ENCODE data around the gene SLC2A14.
"Not testable (repeated sequence)": the region's sequence is repeated elsewhere in the genome, so short reads cannot be mapped to it uniquely, and the experiment has no call there.

SLC2A14 gene

GRCh38 chr12:7837366-7837765 lies 35.3 kb downstream of the SLC2A14 start:
- Histone ChIP-seq H3K9me3 (ENCODE audit: low read length) (no peaks in the 10 kb centered on the region), H3K36me3 (ENCODE audit: insufficient read depth, low read length) (no peaks in the 10 kb centered on the region), H2AFZ (ENCODE audit: low read depth, low read length) (no peak overlapping the region), H3K27me3 (ENCODE audit: insufficient read depth, low read length) (no peaks in the 10 kb centered on the region), H3K4me3 (ENCODE audit: low read length) (no peak overlapping the region), H3K4me1 (ENCODE audit: insufficient read depth, low read length) (no peaks in the 10 kb centered on the region)

- Histone ChIP-seq H3K4me3 (ENCODE audit: low read length) (no peak overlapping the region), H3K36me3 (ENCODE audit: insufficient read depth, low read length) (no peaks in the 10 kb centered on the region), H3K9me3 (ENCODE audit: low read length) (no peaks in the 10 kb centered on the region), H2AFZ (ENCODE audit: low read depth, low read length) (no peak overlapping the region), H3K27me3 (ENCODE audit: insufficient read depth, low read length) (no peaks in the 10 kb centered on the region), H3K4me1 (ENCODE audit: insufficient read depth, low read length) (no peaks in the 10 kb centered on the region)
Observed at GRCh38 chr12:7835766-7836165, 36.9 kb downstream of the SLC2A14 start.

GRCh38 chr12:7835116-7835515 lies 37.6 kb downstream of the SLC2A14 start:
- Histone ChIP-seq H3K4me1 (ENCODE audit: insufficient read depth, low read length) (no peaks in the 10 kb centered on the region), H2AFZ (ENCODE audit: low read depth, low read length) (no peak overlapping the region), H3K4me3 (ENCODE audit: low read length) (no peak overlapping the region), H3K9me3 (ENCODE audit: low read length) (no peaks in the 10 kb centered on the region), H3K27me3 (ENCODE audit: insufficient read depth, low read length) (no peaks in the 10 kb centered on the region), H3K36me3 (ENCODE audit: insufficient read depth, low read length) (no peaks in the 10 kb centered on the region)

GRCh38 chr12:7834701-7835100 lies 38.0 kb downstream of the SLC2A14 start:
- Histone ChIP-seq H3K4me1 (ENCODE audit: insufficient read depth, low read length) (no peaks in the 10 kb centered on the region), H2AFZ (ENCODE audit: low read depth, low read length) (no peak overlapping the region), H3K9me3 (ENCODE audit: low read length) (no peaks in the 10 kb centered on the region), H3K27me3 (ENCODE audit: insufficient read depth, low read length) (no peaks in the 10 kb centered on the region), H3K36me3 (ENCODE audit: insufficient read depth, low read length) (no peaks in the 10 kb centered on the region), H3K4me3 (ENCODE audit: low read length) (no peak overlapping the region)

GRCh38 chr12:7833831-7834230 lies 38.9 kb downstream of the SLC2A14 start:
- no peak overlapping the region for H2AFZ ChIP-seq (ENCODE audit: low read depth, low read length)
- no peaks in the 10 kb centered on the region for H3K9me3 ChIP-seq (ENCODE audit: low read length)
- H3K36me3 ChIP-seq (ENCODE audit: insufficient read depth, low read length), result no peaks in the 10 kb centered on the region
- H3K4me1 ChIP-seq (ENCODE audit: insufficient read depth, low read length), result no peaks in the 10 kb centered on the region
- no peaks in the 10 kb centered on the region for H3K27me3 ChIP-seq (ENCODE audit: insufficient read depth, low read length)
- H3K4me3 ChIP-seq (ENCODE audit: low read length), result no peak overlapping the region

GRCh38 chr12:7833201-7833600 lies 39.5 kb downstream of the SLC2A14 start:
- not testable (repeated sequence) for H3K9me3 ChIP-seq (ENCODE audit: low read length); H3K27me3 ChIP-seq (ENCODE audit: insufficient read depth, low read length); H3K36me3 ChIP-seq (ENCODE audit: insufficient read depth, low read length); H3K4me1 ChIP-seq (ENCODE audit: insufficient read depth, low read length); H2AFZ ChIP-seq (ENCODE audit: low read depth, low read length); H3K4me3 ChIP-seq (ENCODE audit: low read length)

- H3K36me3 ChIP-seq (ENCODE audit: insufficient read depth, low read length), result no peaks in the 10 kb centered on the region
- H3K9me3 ChIP-seq (ENCODE audit: low read length), result no peaks in the 10 kb centered on the region
- H3K4me3 ChIP-seq (ENCODE audit: low read length), result no peak overlapping the region
- no peaks in the 10 kb centered on the region for H3K27me3 ChIP-seq (ENCODE audit: insufficient read depth, low read length)
- H3K4me1 ChIP-seq (ENCODE audit: insufficient read depth, low read length), result no peaks in the 10 kb centered on the region
- H2AFZ ChIP-seq (ENCODE audit: low read depth, low read length), result no peak overlapping the region
Observed at GRCh38 chr12:7832059-7832696, 40.5 kb downstream of the SLC2A14 start.

GRCh38 chr12:7829737-7830136 lies 43.0 kb downstream of the SLC2A14 start:
- H3K4me1 ChIP-seq (ENCODE audit: insufficient read depth, low read length); H3K4me3 ChIP-seq (ENCODE audit: low read length); H3K9me3 ChIP-seq (ENCODE audit: low read length); H3K27me3 ChIP-seq (ENCODE audit: insufficient read depth, low read length); H2AFZ ChIP-seq (ENCODE audit: low read depth, low read length); H3K36me3 ChIP-seq (ENCODE audit: insufficient read depth, low read length): not testable (repeated sequence)

GRCh38 chr12:7825754-7826153 lies 47.0 kb downstream of the SLC2A14 start:
- not testable (repeated sequence) for H3K36me3 ChIP-seq (ENCODE audit: insufficient read depth, low read length); H3K27me3 ChIP-seq (ENCODE audit: insufficient read depth, low read length); H2AFZ ChIP-seq (ENCODE audit: low read depth, low read length); H3K9me3 ChIP-seq (ENCODE audit: low read length); H3K4me1 ChIP-seq (ENCODE audit: insufficient read depth, low read length); H3K4me3 ChIP-seq (ENCODE audit: low read length)

GRCh38 chr12:7806863-7807487 lies 65.7 kb downstream of the SLC2A14 start:
- Histone ChIP-seq H3K27me3 (ENCODE audit: insufficient read depth, low read length) (no peaks in the 10 kb centered on the region), H3K4me3 (ENCODE audit: low read length) (no peak overlapping the region), H3K9me3 (ENCODE audit: low read length) (no peaks in the 10 kb centered on the region), H3K36me3 (ENCODE audit: insufficient read depth, low read length) (no peaks in the 10 kb centered on the region), H3K4me1 (ENCODE audit: insufficient read depth, low read length) (no peaks in the 10 kb centered on the region), H2AFZ (ENCODE audit: low read depth, low read length) (no peak overlapping the region)

GRCh38 chr12:7806319-7806718 lies 66.4 kb downstream of the SLC2A14 start:
- H3K27me3 ChIP-seq (ENCODE audit: insufficient read depth, low read length); H2AFZ ChIP-seq (ENCODE audit: low read depth, low read length); H3K9me3 ChIP-seq (ENCODE audit: low read length); H3K4me3 ChIP-seq (ENCODE audit: low read length); H3K36me3 ChIP-seq (ENCODE audit: insufficient read depth, low read length); H3K4me1 ChIP-seq (ENCODE audit: insufficient read depth, low read length): not testable (repeated sequence)

GRCh38 chr12:7801460-7801859 lies 71.3 kb downstream of the SLC2A14 start:
- Histone ChIP-seq H3K4me1 (ENCODE audit: insufficient read depth, low read length) (no peaks in the 10 kb centered on the region), H3K36me3 (ENCODE audit: insufficient read depth, low read length) (no peaks in the 10 kb centered on the region), H2AFZ (ENCODE audit: low read depth, low read length) (no peak overlapping the region), H3K4me3 (ENCODE audit: low read length) (no peak overlapping the region), H3K27me3 (ENCODE audit: insufficient read depth, low read length) (no peaks in the 10 kb centered on the region), H3K9me3 (ENCODE audit: low read length) (no peaks in the 10 kb centered on the region)

- not testable (repeated sequence) for H3K4me1 ChIP-seq (ENCODE audit: insufficient read depth, low read length); H2AFZ ChIP-seq (ENCODE audit: low read depth, low read length); H3K36me3 ChIP-seq (ENCODE audit: insufficient read depth, low read length); H3K9me3 ChIP-seq (ENCODE audit: low read length); H3K27me3 ChIP-seq (ENCODE audit: insufficient read depth, low read length); H3K4me3 ChIP-seq (ENCODE audit: low read length)
Observed at GRCh38 chr12:7798750-7799308, 73.9 kb downstream of the SLC2A14 start.
